GM13977 (cell line): Measurements from ENCODE around the gene ARHGAP6.

Experiments used
- DNase-seq: peaks from one replicate; pipeline ENCODE4 v3.0.0; 2012; ENCODE audit warnings: low spot score
- in situ Hi-C: fragments of 300-500 bp; cut with MboI; formaldehyde crosslinking; loops from one replicate; pipeline ENCODE4 v1.12.0; 2022; ENCODE audit warnings: low sequenced_read_pairs, low pct_unique_long_range_greater_than_20kb, mixed read lengths, inconsistent platforms; ENCODE audit not compliant: unreplicated experiment
- TF ChIP-seq, protein P1 (sequence below): IDR thresholded peaks from 2 replicates; pipeline ENCODE4 v1.5.1; 2012; ENCODE audit warnings: mild to moderate bottlenecking, control low read depth; ENCODE audit not compliant: insufficient read depth; ENCODE audit errors: extremely low read depth, missing control alignments

ARHGAP6 gene

DNA sequence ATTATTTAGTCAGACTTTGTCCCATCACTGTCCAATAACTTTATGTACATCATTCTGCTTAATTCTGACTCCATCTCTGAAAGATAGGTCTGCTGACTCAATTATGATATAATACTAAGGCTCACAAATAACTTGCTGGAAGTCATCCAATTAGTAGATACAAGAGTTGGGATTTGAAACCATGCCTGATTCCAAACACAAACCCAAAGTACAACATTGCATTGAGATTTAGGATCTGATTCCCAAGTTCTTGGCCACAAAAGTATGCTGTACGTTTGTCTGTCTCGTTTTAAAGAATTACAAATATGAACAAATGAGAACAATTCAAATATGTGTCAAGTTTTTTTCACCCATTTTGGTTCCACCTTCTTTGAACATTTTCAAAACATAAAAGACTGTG lies 263.8 kb downstream of the ARHGAP6 start:
- no peak for DNase-seq
- in situ Hi-C loops: no loop called here
- TF ChIP-seq, protein P1, sequence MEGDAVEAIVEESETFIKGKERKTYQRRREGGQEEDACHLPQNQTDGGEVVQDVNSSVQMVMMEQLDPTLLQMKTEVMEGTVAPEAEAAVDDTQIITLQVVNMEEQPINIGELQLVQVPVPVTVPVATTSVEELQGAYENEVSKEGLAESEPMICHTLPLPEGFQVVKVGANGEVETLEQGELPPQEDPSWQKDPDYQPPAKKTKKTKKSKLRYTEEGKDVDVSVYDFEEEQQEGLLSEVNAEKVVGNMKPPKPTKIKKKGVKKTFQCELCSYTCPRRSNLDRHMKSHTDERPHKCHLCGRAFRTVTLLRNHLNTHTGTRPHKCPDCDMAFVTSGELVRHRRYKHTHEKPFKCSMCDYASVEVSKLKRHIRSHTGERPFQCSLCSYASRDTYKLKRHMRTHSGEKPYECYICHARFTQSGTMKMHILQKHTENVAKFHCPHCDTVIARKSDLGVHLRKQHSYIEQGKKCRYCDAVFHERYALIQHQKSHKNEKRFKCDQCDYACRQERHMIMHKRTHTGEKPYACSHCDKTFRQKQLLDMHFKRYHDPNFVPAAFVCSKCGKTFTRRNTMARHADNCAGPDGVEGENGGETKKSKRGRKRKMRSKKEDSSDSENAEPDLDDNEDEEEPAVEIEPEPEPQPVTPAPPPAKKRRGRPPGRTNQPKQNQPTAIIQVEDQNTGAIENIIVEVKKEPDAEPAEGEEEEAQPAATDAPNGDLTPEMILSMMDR: no peak

DNA sequence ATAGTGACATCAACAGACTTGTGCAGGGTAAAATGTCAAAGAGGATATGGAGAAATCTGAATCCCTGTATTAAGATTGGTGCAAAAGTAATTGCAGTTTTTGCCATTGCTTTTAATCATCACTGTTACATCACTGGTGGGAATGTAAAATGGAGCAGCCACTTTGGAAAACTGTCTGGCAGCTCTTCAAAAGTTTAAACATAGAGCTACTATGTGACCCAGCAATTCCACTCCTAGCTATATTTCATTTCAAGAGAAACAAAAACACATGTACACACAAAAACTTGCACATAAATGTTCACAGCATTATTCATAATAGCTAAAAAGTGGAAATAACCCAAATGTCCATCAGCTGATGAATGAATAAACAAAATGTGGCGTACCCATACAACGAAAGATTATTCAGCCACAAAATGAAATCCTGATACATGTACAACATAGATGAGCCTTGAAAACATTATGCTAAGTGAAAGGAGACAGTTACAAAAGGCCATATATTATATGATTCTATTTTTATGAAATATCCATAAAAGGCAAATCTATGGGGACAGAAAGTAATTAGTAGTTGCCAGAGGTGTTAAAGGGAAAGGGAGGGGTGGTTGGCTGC lies 266.1 kb downstream of the ARHGAP6 start:
- TF ChIP-seq, protein P1: no peak

GRCh38 chrX:11398785-11399184 lies 266.9 kb downstream of the ARHGAP6 start:
- TF ChIP-seq, protein P1: no peak
- no peak for DNase-seq
- in situ Hi-C loops: no loop called here

More for the DNA sequence above, 266.1 kb downstream of the ARHGAP6 start:
- no peak for DNase-seq
- in situ Hi-C loops: no loop called here

DNA sequence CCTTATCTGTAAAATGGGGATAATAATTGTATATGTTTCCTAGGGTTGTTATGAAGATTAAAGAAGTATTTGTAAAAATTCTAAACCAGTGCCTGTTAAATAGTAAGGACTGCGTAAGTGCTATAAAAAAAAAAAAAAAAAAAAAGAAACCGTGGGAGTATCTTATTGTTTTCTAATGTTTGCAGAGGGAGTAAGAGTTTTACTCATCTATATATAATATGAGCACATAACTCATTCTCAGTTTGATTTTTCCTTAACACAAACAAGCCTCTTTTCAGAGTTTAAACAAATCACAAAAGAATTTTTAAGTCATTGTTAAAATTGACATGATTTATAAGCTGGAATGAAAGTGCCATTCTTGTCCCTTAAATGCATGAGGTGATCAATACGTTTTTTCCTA lies 267.6 kb downstream of the ARHGAP6 start:
- in situ Hi-C loops: no loop called here
- TF ChIP-seq, protein P1: no peak
- DNase-seq: no peak

GRCh38 chrX:11397680-11398079 lies 268.0 kb downstream of the ARHGAP6 start:
- no peak for DNase-seq
- in situ Hi-C loops: no loop called here
- TF ChIP-seq, protein P1: no peak

DNA sequence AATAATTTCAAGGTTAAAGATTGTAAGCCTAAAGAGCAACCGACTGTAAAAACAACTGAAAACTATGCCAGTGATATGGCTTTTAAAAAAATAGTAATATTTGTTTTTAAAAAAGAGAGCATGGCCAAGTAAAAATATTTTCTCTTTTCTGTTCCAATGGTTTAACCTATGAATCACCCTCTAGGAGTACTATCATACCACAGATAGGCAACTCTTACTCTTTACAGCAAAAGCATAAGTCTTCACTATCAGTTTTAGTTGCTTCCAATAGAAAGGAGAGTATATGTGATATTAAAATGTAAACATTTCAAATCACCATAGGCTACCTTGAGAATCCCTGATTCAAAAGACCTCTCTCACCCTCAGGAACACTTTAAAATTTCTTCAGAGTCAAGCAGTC lies 269.9 kb downstream of the ARHGAP6 start:
- TF ChIP-seq, protein P1: no peak
- no peak for DNase-seq
- in situ Hi-C loops: no loop called here
